ENCODE results near the gene TPP1.
A peak's percentile ranks its signal among the peaks of the same experiment; 100 is the strongest.

Gene TPP1

DNA sequence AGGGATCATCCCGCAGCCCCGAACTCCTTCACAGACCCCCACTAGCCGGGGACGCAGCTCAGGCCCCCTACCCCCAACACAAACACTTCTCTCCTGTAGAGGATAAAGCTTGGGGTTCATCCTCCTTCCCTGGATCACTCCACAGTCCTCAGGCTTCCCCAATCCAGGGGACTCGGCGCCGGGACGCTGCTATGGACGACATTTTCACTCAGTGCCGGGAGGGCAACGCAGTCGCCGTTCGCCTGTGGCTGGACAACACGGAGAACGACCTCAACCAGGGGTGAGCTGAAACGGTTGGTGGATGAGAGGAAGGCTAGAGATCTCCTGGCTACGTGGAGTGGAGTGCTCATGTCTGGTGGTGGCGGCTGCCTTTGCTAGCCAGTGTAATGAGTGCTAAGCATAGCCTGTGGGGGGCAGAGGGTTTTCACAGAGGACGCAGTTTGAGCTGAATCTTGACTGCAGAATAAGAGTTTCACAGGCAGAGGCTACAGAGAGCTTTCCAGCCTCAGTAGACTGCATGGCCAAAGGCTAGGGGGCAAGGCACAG is 15.1 kb downstream of the TPP1 start:
- Histone ChIP-seq H3K9me3 (no peaks in the 10 kb centered on the region), H3K27me3 (no peaks in the 10 kb centered on the region), H3K4me1 (peaks cover 8% of the 10 kb centered on the region), H3K4me3 (ENCODE audit: low read depth, low read length) (peak overlapping the region; percentile 85), H3K36me3 (peaks cover 23% of the 10 kb centered on the region)
- peak; percentile 50 for DNase-seq
- TF ChIP-seq, protein P1, sequence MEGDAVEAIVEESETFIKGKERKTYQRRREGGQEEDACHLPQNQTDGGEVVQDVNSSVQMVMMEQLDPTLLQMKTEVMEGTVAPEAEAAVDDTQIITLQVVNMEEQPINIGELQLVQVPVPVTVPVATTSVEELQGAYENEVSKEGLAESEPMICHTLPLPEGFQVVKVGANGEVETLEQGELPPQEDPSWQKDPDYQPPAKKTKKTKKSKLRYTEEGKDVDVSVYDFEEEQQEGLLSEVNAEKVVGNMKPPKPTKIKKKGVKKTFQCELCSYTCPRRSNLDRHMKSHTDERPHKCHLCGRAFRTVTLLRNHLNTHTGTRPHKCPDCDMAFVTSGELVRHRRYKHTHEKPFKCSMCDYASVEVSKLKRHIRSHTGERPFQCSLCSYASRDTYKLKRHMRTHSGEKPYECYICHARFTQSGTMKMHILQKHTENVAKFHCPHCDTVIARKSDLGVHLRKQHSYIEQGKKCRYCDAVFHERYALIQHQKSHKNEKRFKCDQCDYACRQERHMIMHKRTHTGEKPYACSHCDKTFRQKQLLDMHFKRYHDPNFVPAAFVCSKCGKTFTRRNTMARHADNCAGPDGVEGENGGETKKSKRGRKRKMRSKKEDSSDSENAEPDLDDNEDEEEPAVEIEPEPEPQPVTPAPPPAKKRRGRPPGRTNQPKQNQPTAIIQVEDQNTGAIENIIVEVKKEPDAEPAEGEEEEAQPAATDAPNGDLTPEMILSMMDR (IDR thresholded peaks at IDR 0.05; ENCODE audit: low read depth, low read length): peak; percentile 17; the same call in 1 of the 2 replicates

DNA sequence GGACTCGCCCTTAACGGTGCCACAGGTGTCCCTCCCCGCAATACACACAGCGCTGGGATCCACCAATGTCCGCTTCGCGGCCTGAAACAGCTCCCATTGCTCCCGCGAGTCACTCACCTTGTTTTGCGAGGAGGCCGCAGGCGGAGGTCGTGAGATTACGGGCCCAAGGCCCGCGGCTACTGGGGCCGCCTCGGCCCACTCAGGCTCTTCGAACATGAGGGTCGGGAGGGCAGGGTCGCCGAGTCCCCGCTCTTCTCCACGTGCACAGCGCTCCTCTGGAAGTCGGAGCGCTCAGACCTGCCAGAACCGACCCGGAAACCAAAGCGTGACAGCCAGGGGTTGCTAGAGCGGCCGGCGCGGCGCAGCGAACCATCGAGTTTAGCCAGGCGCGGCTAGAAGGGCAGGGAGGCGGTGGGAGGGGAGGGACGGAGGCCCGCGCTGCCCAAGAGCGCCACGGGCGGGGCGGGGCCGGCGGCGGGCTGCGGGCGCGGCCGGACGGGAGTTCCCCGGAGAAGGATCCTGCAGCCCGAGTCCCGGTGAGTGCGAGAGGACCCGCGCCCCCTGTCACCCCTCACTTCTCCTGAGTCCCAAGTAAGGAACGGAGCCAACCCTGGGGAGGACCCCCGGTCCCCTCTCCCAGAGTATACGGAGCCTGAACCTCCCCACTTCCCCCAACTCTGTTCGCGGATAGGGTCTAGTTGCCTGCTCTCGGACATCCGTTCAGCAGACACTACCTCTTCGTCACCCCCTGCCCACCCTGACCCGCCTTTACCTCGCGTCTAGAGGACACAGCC is 15.7 kb downstream of the TPP1 start, which contains the start of the genes ILK and RRP8:
ILK (plus strand) TSS at position 488 of the 794 bp plus-strand sequence. CDS start 498 bp downstream, outside the sequence.
RRP8 (minus strand) TSS at position 330 of the 794 bp plus-strand sequence; CDS start at position 216, 114 bp downstream.
- TF ChIP-seq, protein P1 (IDR thresholded peaks at IDR 0.05; ENCODE audit: low read depth, low read length): no peak; the same call in 1 of the 2 replicates
- H3K4me1 ChIP-seq: peaks cover 8% of the 10 kb centered on the region
- peaks cover 23% of the 10 kb centered on the region for H3K36me3 ChIP-seq
- H3K27me3 ChIP-seq: no peaks in the 10 kb centered on the region
- peak; percentile 82 for DNase-seq
- peak within 1 kb of the TSS; percentile 85 for H3K4me3 ChIP-seq (ENCODE audit: low read depth, low read length)
- no peaks in the 10 kb centered on the region for H3K9me3 ChIP-seq

DNA sequence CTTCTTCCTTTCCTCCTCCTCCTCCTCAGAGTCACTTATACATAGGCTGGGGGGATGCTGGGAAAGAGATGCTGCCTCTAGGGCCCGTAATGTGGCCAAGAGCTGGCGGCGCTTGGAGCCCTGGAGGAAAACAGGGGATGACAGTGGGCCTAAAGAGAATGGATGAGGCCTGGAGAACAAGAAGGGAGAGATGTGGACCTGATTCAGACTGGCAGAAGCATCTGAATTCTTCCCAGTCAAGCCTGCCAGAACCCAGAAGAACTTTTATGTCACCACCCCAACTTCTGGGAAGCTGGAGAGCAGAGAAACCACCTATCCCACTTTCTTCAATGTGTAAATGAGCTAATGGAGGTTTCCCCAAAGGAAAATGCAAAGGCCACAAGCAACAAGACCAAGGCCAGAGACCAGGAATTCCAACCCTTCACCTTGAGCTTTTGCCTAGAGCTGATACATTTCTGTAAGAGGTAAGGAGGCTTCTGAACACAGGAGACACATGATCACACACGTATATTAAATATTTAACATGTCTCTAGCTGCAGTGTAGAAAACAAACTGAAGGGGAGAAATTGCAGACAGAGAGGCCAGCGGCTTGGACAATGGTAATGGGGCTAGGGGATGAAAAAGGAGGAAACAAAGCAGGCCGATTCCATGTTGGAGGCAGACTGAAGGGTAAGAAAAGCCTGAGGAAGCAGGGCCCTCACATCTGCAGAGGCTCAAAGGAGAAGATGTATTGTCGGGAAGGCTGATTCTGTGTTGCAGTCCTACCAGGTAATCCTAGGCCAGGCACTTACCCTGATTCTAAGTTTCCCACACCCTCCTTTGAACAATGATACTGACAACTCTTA is 16.9 kb downstream of the TPP1 start:
- H3K27me3 ChIP-seq: no peaks in the 10 kb centered on the region
- H3K4me3 ChIP-seq (ENCODE audit: low read depth, low read length): peak overlapping the region; percentile 85
- H3K36me3 ChIP-seq: peaks cover 23% of the 10 kb centered on the region
- no peak for DNase-seq
- H3K4me1 ChIP-seq: peaks cover 5% of the 10 kb centered on the region
- no peaks in the 10 kb centered on the region for H3K9me3 ChIP-seq
- TF ChIP-seq, protein P1 (IDR thresholded peaks at IDR 0.05; ENCODE audit: low read depth, low read length): no peak

DNA sequence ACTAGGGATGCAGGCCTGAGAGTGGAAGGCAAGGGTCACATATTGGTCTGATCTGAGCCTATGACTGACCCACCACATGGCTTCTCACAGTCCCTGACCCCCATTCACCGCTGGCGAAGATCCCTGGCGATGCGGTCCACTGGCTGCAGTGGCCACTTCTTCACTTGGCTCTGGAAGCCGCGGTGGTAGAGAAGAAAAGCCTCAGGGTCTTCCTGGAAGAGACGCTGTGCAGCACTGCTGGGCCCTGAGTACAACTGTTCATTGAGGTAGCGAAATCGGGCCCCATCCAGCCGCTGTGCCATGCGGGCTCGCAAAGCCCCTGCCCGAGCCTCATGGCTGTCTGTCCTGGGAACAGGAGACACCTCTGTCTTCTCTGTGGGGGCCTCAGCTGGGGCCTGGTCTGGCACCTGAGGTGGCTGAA is 18.2 kb downstream of the TPP1 start:
- TF ChIP-seq, protein P1 (IDR thresholded peaks at IDR 0.05; ENCODE audit: low read depth, low read length): no peak
- Histone ChIP-seq H3K9me3 (no peaks in the 10 kb centered on the region), H3K4me3 (ENCODE audit: low read depth, low read length) (no peak overlapping the region), H3K27me3 (no peaks in the 10 kb centered on the region), H3K36me3 (peaks cover 23% of the 10 kb centered on the region), H3K4me1 (no peaks in the 10 kb centered on the region)
- DNase-seq: no peak

DNA sequence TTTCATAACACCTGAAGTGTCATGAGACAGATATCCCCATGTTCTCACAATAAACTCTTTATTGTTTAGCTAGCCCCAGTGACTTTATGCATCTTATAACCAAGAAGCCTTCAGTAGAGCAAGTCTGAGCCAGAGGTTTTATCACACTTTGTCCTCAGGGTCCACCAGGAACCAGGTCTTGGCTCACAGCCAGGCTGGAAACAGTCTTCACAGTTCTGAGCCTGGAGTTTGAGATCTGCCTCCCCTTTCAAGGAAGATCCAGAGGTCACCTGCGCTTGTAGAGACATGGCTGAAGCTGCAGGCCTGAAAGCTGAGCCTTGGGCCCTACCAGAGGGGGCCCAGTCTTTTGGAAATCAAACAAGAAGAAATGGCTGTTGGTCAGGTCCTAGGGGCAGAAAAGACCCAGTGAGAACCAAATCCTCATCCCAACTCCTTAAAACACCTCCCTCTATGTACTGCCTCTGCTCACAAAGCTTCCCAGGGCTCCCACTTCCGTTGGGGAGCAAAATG is 19.3 kb downstream of the TPP1 start:
- no peaks in the 10 kb centered on the region for H3K27me3 ChIP-seq
- no peak overlapping the region for H3K4me3 ChIP-seq (ENCODE audit: low read depth, low read length)
- H3K9me3 ChIP-seq: no peaks in the 10 kb centered on the region
- DNase-seq: no peak
- TF ChIP-seq, protein P1 (IDR thresholded peaks at IDR 0.05; ENCODE audit: low read depth, low read length): no peak
- H3K4me1 ChIP-seq: no peaks in the 10 kb centered on the region
- peaks cover 23% of the 10 kb centered on the region for H3K36me3 ChIP-seq

Measured in BE2C (cell line).